GM23248 (cell line): Measurements from ENCODE around the gene OPRM1. TPM values are rescaled to one million over a fixed set of nuclear protein-coding genes. Genes with fewer than 3 reads are reported as not detected.

ENCODE experiments used
- DNase-seq: peaks from one replicate; pipeline ENCODE4 v3.0.0-alpha.2; 2015
- H2AFZ ChIP-seq: fragments of 200-600 bp; sonication (generic); 2 replicates; pipeline ENCODE4 v1.6.1; 2016; ENCODE audit warnings: antibody characterized with exemption
- H3F3A ChIP-seq: fragments of 200-600 bp; sonication (generic); 2 replicates; pipeline ENCODE4 v1.6.1; 2016; ENCODE audit warnings: mild to moderate bottlenecking, antibody characterized with exemption, mixed run types; ENCODE audit not compliant: insufficient read depth
- H3K27ac ChIP-seq: fragments of 200-600 bp; sonication (generic); 2 replicates; pipeline ENCODE4 v1.5.1; 2016; ENCODE audit warnings: mild to moderate bottlenecking
- H3K27me3 ChIP-seq: fragments of 200-600 bp; sonication (generic); replicated peaks from 2 replicates; pipeline ENCODE4 v1.6.1; 2016; ENCODE audit warnings: mild to moderate bottlenecking; ENCODE audit not compliant: insufficient read depth
- H3K36me3 ChIP-seq: fragments of 200-600 bp; sonication (generic); 2 replicates; pipeline ENCODE4 v1.6.1; 2016; ENCODE audit warnings: low read depth, mild to moderate bottlenecking
- H3K4me1 ChIP-seq: fragments of 200-600 bp; sonication (generic); 2 replicates; pipeline ENCODE4 v1.6.1; 2016; ENCODE audit warnings: mild to moderate bottlenecking; ENCODE audit not compliant: insufficient read depth
- H3K4me2 ChIP-seq: fragments of 200-600 bp; sonication (generic); one replicate; pipeline ENCODE4 v1.6.1; 2016; ENCODE audit warnings: mild to moderate bottlenecking; ENCODE audit not compliant: unreplicated experiment
- H3K4me3 ChIP-seq: fragments of 200-600 bp; sonication (generic); 2 replicates; pipeline ENCODE4 v1.5.1; 2016; ENCODE audit warnings: mild to moderate bottlenecking
- H3K79me2 ChIP-seq: fragments of 200-600 bp; sonication (generic); 2 replicates; pipeline ENCODE4 v1.6.1; 2016; ENCODE audit warnings: mild to moderate bottlenecking; ENCODE audit not compliant: insufficient read depth
- H3K9ac ChIP-seq: fragments of 200-600 bp; sonication (generic); 2 replicates; pipeline ENCODE4 v1.6.1; 2016; ENCODE audit warnings: mild to moderate bottlenecking
- H3K9me2 ChIP-seq: fragments of 200-600 bp; sonication (generic); 2 replicates; pipeline ENCODE4 v1.6.1; 2016; ENCODE audit warnings: mixed run types, mild to moderate bottlenecking, moderate library complexity; ENCODE audit not compliant: insufficient read depth
- H3K9me3 ChIP-seq: fragments of 200-600 bp; sonication (generic); one replicate; pipeline ENCODE4 v1.6.1; 2017; ENCODE audit warnings: low read depth
- H4K20me1 ChIP-seq: fragments of 200-600 bp; sonication (generic); 2 replicates; pipeline ENCODE4 v1.6.0; 2016; ENCODE audit not compliant: insufficient read depth
- EZH2 ChIP-seq: fragments of 200-600 bp; sonication (generic); IDR thresholded peaks from 2 replicates; pipeline ENCODE4 v1.6.1; 2018; ENCODE audit warnings: antibody characterized with exemption, mild to moderate bottlenecking; ENCODE audit not compliant: insufficient read depth, poor library complexity, severe bottlenecking
- EZH2phosphoT487 ChIP-seq: fragments of 200-600 bp; sonication (generic); IDR thresholded peaks from 2 replicates; pipeline ENCODE4 v1.6.1; 2018; ENCODE audit warnings: antibody characterized with exemption, moderate library complexity, mild to moderate bottlenecking, low read depth; ENCODE audit not compliant: insufficient read depth
- WGBS, 2 experiments: methylation state at CpG; one replicate each; pipeline ENCODE4 v1.1.6; 2015 to 2017; ENCODE audit warnings: low lambda C conversion rate in 2 of 2, low coverage in 1 of 2; ENCODE audit errors: missing lambda C conversion rate in 2 of 2; 5-methylcytosine and 5-hydroxymethylcytosine counted together
- in situ Hi-C: fragments of 300-500 bp; cut with MboI; formaldehyde crosslinking; loops from 2 replicates; pipeline ENCODE4 v1.15.0; 2020
- polyA plus RNA-seq: library from polyadenylated mRNA; unstranded; fragments of >200 nt; fragmentation: Nextera tagmentation; extraction: Ambion mirVana; gene quantifications from 2 replicates; pipeline ENCODE4 v1.2.1, GENCODE V29; 2016
- total RNA-seq: library from RNA; depleted of rRNA; stranded (reverse); fragments of >200 nt; shearing (Covaris generic); gene quantifications from 2 replicates; pipeline ENCODE4 v1.2.3, GENCODE V29; 2014

Gene OPRM1
- total and polyA plus RNA-seq, 2 experiments from 2014 or later, result not detected

- Histone ChIP-seq H4K20me1 (no peaks in the 10 kb centered on the region), H3K4me3 (no peak overlapping the region), H2AFZ (no peak overlapping the region), H3K27me3 (no peaks in the 10 kb centered on the region), H3K79me2 (no peaks in the 10 kb centered on the region), H3K27ac (no peak overlapping the region), H3K9me3 (no peaks in the 10 kb centered on the region), H3K36me3 (no peaks in the 10 kb centered on the region), H3K9me2 (no peaks in the 10 kb centered on the region), H3K4me1 (no peaks in the 10 kb centered on the region), H3K9ac (no peak overlapping the region), H3F3A (no peaks in the 10 kb centered on the region), H3K4me2 (no peak overlapping the region)
- WGBS, 2 experiments, result 69 to 78% methylated on average over 2 of the region's 2 CpGs
- no peak for TF ChIP-seq EZH2phosphoT487
- DNase-seq, result no peak
- in situ Hi-C loops, result no loop called here
These were observed 194.3 kb downstream of the OPRM1 start for GRCh38 chr6:154233383-154233782.

GRCh38 chr6:154234019-154234772 is 195.2 kb downstream of the OPRM1 start:
- whole genome bisulfite sequencing, 2 experiments, result 80 to 92% methylated on average over 4 of the region's 4 CpGs
- Histone ChIP-seq H4K20me1 (no peaks in the 10 kb centered on the region), H3K4me2 (no peak overlapping the region), H3K4me3 (no peak overlapping the region), H3K36me3 (no peaks in the 10 kb centered on the region), H3K27me3 (0 out of 2 replicates have a peak, but pooled peaks cover 1% of the 10 kb centered on the region), H3K79me2 (no peaks in the 10 kb centered on the region), H3K9me2 (no peaks in the 10 kb centered on the region), H3K4me1 (no peaks in the 10 kb centered on the region), H3K9me3 (no peaks in the 10 kb centered on the region), H3F3A (no peaks in the 10 kb centered on the region), H3K27ac (no peak overlapping the region), H2AFZ (no peak overlapping the region), H3K9ac (no peak overlapping the region)
- TF ChIP-seq EZH2phosphoT487 (no peak), EZH2 (no peak)
- no peak for DNase-seq
- in situ Hi-C loops, result no loop called here

- H3K27me3 ChIP-seq, result peaks cover 4% of the 10 kb centered on the region; the same call in 1 of the 2 replicates
- no peak overlapping the region for H3K4me2 ChIP-seq
- no peaks in the 10 kb centered on the region for H4K20me1 ChIP-seq
- H2AFZ ChIP-seq, result no peak overlapping the region
- H3K27ac ChIP-seq, result no peak overlapping the region
- 47 to 50% methylated on average over 4 of the region's 4 CpGs for WGBS, 2 experiments
- DNase-seq, result no peak
- H3K79me2 ChIP-seq, result no peaks in the 10 kb centered on the region
- no peaks in the 10 kb centered on the region for H3K36me3 ChIP-seq
- no peaks in the 10 kb centered on the region for H3K9me3 ChIP-seq
- no peak overlapping the region for H3K9ac ChIP-seq
- TF ChIP-seq EZH2, result no peak
- no peak for TF ChIP-seq EZH2phosphoT487
- H3K9me2 ChIP-seq, result no peaks in the 10 kb centered on the region
- no peaks in the 10 kb centered on the region for H3K4me1 ChIP-seq
- H3K4me3 ChIP-seq, result no peak overlapping the region
- no peaks in the 10 kb centered on the region for H3F3A ChIP-seq
- in situ Hi-C loops, result no loop called here
These were observed 197.7 kb downstream of the OPRM1 start for GRCh38 chr6:154236646-154237301.

GRCh38 chr6:154238831-154239230 is 199.8 kb downstream of the OPRM1 start:
- H3K27ac ChIP-seq, result no peak overlapping the region
- H3K36me3 ChIP-seq, result no peaks in the 10 kb centered on the region
- TF ChIP-seq EZH2phosphoT487, result no peak
- TF ChIP-seq EZH2, result no peak
- no peaks in the 10 kb centered on the region for H3F3A ChIP-seq
- H3K4me2 ChIP-seq, result no peak overlapping the region
- H3K9ac ChIP-seq, result no peak overlapping the region
- no peaks in the 10 kb centered on the region for H3K4me1 ChIP-seq
- WGBS, 2 experiments, result 2 to 7% methylated on average over 2 of the region's 2 CpGs
- H3K4me3 ChIP-seq, result no peak overlapping the region
- H3K9me2 ChIP-seq, result no peaks in the 10 kb centered on the region
- H3K27me3 ChIP-seq, result peaks cover 4% of the 10 kb centered on the region; the same call in 1 of the 2 replicates
- in situ Hi-C loops, result no loop called here
- no peak overlapping the region for H2AFZ ChIP-seq
- H3K9me3 ChIP-seq, result no peaks in the 10 kb centered on the region
- no peaks in the 10 kb centered on the region for H3K79me2 ChIP-seq
- DNase-seq, result no peak
- no peaks in the 10 kb centered on the region for H4K20me1 ChIP-seq
